Stimulated activated CD4-positive, alpha-beta T cell treated with anti-CD3 and anti-CD28 coated beads, Interleukin-4, amount 100 ng/mL, for 48 hours (primary cell): ENCODE measurements around the gene SLC66A1.
A peak's percentile ranks its signal among the peaks of the same experiment; 100 is the strongest.

Experiments
- DNase-seq, 2 donors: peaks; one replicate each; pipeline ENCODE4 v3.0.0-alpha.2; 2020; ENCODE audit warnings: low read depth in 2 of 2

Gene SLC66A1

GRCh38 chr1:19325368-19325957, 13.3 kb downstream of the SLC66A1 start:
- no peak for DNase-seq

DNA sequence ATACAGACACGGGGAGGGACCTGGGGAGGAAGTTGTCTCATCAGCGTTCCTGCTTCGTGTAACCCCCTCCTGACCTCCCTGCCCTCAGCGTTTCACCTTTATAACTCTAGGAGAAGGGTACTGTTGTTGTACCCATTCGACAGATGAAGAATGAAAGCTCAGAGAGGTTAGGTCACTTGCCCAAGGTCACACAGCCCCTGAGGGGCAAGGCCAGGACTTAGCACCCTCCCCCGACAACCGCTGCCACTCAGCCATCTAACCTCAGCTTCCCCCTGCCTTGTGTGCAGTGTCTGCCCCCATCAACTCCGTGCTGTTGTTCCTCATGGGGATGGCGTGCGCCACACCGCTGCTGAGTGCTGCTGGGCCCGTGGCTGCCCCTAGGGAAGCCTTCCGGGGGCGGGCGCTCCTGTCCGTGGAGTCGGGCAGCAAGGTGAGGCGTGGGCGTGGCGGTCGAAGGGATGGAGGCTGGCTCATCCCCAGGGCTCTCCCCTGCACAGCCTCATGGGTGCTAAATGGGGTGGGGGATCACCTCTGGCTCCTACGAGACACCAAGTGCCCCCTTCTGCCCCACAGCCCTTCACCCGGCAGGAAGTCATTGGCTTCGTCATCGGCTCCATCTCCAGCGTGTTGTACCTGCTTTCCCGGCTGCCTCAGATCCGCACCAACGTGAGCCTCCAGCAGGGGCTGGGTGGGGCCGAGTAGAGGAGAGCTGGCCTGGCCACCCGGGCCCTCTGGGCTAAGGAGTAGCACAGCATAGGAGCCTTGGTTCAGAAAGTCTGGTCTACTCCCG, 14.0 kb downstream of the SLC66A1 start:
- DNase-seq = no peak

- no peak for DNase-seq
Observed at GRCh38 chr1:19326748-19327065, 14.6 kb downstream of the SLC66A1 start.

- DNase-seq = no peak
Observed at GRCh38 chr1:19327301-19327700, 15.2 kb downstream of the SLC66A1 start.

DNA sequence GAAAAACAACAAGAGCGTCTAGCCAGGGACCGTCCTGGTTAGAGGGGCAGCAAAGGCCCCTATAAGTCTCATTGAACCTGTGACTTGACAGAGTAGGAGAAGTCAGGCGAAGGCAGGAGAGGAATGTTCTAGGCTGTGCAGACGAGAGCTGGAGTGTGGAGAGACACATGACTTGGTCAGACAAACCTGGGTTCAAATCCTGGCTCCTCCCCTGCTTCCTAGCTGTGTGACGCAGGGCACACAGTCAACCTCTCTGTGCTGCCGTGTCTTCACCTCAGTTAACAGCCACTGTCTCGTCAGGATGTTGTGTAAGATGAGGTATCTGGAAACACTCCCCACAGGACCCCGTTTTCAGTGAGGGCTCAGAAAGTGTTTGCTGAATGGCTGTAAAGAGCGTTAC, 15.6 kb downstream of the SLC66A1 start:
- DNase-seq = no peak

DNA sequence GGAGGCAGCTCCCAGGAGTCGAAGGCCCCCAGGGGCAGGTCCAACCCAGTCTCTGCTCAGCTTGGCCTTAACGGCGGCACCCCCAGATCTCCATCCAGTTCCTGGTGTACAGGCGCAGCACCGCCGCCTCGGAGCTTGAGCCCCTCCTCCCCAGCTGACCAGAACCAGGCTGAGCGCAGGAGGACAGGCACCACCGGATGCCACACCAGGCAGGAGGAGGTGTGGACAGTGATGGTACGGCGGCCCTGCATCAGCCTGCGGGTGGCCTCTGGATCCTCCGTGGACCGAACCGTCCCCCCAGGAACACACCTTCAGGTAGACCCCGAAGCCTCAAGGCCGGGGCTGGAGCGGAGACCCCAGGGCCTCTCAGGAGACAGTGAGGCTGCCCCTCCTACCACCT, 16.4 kb downstream of the SLC66A1 start:
- DNase-seq = no peak

- DNase-seq = no peak
Observed at GRCh38 chr1:19329188-19329587, 17.1 kb downstream of the SLC66A1 start.

GRCh38 chr1:19329611-19330010, 17.5 kb downstream of the SLC66A1 start:
- DNase-seq = no peak

GRCh38 chr1:19330449-19331135, 18.5 kb downstream of the SLC66A1 start:
- DNase-seq = no peak

GRCh38 chr1:19331262-19331878, 19.2 kb downstream of the SLC66A1 start:
- no peak for DNase-seq

DNA sequence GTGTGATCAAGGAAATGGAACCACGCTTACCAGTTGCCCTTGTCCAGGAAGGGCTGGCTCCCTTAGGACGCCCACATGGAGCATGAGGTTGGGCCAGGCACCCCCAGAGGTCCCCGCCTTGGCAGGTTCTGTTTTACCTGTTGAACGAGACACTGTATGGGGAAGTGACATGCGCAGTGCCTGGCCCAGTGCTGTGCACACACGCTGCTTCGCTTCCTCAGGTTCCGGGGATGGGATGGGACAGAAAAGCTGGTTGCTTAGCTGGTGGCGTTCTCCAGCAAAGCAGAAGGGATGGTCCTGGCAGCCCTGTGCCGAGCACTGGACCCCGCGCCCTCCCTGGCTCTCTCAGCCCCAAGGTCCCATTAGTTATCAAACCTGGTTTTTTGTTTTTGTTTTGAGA, 20.7 kb downstream of the SLC66A1 start:
- no peak for DNase-seq

GRCh38 chr1:19333587-19334354, 21.6 kb downstream of the SLC66A1 start:
- no peak for DNase-seq

DNA sequence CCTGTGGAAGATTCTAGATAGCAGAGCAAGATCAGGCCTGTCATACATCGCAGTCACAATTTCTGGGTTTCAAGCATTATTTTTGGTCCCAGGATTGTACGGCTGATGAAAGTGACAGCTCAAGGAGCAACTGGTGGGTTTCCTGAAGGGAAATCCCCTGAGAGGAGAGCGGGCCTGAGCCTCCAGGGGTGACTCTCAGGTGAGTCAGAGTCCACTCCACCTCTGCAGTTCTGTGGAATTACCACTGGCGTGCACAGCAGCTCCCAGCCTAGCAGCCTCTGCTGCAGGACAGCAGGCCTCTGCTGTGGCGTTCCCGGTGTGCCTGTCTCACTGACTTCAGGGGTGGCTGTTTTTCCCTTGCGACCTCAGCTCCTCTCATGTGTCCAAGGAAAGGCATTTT, 24.4 kb downstream of the SLC66A1 start:
- DNase-seq = peak; percentile 47 to 67

- DNase-seq = no peak
Observed at GRCh38 chr1:19337289-19337688, 25.2 kb downstream of the SLC66A1 start.

- no peak for DNase-seq
Observed at GRCh38 chr1:19338323-19338762, 26.2 kb downstream of the SLC66A1 start.

- DNase-seq = no peak
Observed at GRCh38 chr1:19339214-19339861, 27.2 kb downstream of the SLC66A1 start.

GRCh38 chr1:19340387-19340937, 28.3 kb downstream of the SLC66A1 start:
- DNase-seq = no peak

DNA sequence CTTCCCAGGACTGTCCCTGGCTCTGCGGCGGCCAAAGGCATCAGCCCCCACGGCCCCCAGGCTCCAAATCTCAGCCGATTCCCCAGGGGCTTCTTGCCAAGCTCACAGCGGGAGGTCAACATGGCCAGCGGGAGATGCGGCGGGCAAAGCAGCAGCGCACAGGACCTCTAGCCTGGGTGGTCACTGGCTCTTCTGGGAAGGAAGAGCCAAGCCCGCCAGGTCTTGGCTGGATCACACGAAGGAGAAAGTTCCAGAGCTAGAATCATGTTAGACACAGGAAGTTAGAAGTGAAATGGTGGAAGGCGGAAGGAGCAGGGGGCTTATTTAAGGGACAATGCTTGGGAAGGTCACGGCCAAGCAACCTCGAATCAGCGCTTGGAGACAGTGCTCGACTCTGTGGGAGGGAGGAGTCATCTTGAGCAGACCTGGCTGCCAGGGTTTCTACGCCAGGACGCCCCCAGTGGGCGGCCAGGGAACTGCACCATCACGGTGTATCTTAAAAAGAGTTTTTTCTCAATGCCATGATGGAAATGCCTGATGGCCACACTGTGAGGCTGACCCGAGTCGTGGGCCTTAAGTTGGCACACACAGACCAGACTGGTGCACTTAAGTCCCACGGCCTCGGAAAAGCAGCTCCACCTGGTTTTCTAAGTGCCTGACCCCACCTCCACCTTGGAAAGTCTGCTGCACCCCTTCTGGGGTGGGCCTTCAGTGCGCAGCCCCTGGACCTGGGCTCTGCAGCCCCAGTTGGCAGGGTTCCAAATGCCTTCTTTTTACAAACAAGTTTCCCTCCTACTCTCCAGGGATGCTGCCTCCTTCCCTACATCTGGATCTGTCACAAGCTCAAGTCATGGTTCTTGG, 29.3 kb downstream of the SLC66A1 start:
- DNase-seq = peak; percentile 74 to 76

GRCh38 chr1:19342062-19342750, 30.1 kb downstream of the SLC66A1 start:
- DNase-seq = no peak
